Measurements from ENCODE around the gene IGF1R.

DNA sequence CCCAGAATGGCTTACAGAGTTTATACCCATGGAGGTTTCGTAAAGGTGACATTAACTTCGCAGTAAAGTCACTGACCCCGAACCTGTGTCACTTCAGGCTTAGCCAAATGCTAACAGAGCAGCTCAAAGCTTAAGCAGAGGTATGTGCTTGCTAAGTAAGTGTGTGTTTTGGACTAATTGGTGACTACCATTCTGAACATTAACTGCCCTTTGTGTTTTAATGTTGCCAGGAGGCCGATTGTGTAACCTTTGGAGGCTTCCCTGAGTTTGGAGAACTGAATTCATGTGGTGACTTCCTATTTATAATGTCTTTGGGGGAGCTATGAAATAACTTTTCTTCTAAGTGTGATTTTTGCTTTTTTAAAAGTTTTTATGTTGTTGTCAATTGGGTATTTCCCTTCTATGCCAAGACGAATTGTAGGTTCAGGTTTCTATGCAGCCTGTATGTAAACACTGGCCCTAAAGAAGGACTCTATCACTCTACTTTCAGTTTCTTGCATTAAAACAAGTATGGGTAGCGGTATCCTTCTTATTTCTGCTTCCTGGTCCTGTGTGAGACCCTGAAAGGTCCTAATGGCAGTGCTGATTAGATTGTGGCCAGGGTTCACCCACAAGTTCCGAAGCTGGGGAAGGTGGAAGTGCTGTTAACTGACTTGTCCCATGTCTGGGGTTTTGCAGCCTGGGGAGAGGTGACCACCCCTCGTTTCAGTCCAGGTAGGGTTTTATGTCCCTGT lies 86.3 kb downstream of the IGF1R start:
- TF ChIP-seq EZH2 (IDR thresholded peaks at IDR 0.05; ENCODE audit: low read depth) = no peak
- TF ChIP-seq, protein P1, sequence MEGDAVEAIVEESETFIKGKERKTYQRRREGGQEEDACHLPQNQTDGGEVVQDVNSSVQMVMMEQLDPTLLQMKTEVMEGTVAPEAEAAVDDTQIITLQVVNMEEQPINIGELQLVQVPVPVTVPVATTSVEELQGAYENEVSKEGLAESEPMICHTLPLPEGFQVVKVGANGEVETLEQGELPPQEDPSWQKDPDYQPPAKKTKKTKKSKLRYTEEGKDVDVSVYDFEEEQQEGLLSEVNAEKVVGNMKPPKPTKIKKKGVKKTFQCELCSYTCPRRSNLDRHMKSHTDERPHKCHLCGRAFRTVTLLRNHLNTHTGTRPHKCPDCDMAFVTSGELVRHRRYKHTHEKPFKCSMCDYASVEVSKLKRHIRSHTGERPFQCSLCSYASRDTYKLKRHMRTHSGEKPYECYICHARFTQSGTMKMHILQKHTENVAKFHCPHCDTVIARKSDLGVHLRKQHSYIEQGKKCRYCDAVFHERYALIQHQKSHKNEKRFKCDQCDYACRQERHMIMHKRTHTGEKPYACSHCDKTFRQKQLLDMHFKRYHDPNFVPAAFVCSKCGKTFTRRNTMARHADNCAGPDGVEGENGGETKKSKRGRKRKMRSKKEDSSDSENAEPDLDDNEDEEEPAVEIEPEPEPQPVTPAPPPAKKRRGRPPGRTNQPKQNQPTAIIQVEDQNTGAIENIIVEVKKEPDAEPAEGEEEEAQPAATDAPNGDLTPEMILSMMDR (conservative IDR thresholded peaks at IDR 0.05) = no peak
